GM18499 (cell line): ENCODE measurements around the gene FIGN.

Experiments used
- ATAC-seq: cut with Tn5 transposase; IDR thresholded peaks from one replicate; pipeline ENCODE4 v1.9.1; 2021; ENCODE audit warnings: moderate number of reproducible peaks; ENCODE audit not compliant: insufficient read depth, unreplicated experiment

The FIGN gene

GRCh38 chr2:163670929-163671328 is 64.9 kb downstream of the FIGN start:
- ATAC-seq: no peak

GRCh38 chr2:163669506-163669905 is 66.3 kb downstream of the FIGN start:
- no peak for ATAC-seq

DNA sequence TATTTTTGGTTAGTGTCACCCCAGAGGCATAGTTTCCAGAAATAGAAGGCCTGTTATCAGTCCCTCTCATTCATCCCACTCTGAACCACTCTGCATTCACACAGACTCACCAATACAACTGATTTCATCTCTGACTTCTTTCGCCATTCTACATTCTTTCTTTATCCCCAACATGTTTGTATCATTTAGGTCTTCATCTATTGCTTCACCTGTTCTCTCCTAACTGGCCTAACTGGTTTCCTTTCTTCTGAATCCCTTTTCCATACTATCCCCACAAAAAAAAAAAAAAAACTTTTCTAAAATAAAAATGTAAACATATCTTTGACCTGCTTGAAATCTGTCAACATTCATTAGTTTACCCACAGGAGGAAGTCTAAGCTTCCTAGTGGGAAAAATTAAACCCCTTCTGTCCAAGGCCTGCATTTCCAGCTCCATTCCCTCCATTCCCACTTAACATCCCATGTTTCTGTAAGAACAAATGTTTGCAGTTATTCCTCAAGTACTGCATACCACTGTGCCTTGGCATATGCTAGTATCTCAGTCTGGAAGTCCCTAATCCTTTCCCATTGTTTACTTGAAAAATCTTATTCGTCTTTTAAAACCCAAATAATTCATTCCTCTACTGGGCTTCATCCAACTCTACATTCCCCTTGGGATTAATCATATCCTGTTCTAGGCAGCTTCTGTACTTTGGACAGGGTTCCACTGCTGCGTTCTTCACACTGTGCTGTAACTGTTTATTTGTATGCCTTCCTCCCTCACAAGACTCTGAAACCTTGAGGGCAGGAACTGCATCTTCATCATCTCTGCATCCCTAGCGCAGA is 68.5 kb downstream of the FIGN start:
- ATAC-seq: no peak

DNA sequence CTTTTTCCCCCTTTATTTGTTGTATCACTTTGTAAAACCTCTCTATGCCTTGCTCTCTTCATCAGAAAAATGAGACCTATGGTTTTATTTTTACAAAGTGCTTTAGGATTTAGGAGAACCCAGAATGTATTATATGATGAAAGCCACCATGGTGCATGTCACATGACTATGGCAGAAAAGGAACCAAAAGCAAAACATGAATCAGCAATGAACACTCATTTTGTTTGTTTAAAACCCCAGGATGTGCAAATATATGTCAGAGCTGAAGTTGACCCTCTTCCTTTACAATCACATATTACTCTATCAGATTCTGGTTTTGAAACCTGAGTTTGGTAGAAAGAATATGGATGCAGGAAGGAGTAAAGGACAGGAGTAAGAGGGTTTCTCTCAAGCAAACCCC is 70.0 kb downstream of the FIGN start:
- no peak for ATAC-seq

GRCh38 chr2:163665051-163665450 is 70.8 kb downstream of the FIGN start:
- ATAC-seq: no peak

DNA sequence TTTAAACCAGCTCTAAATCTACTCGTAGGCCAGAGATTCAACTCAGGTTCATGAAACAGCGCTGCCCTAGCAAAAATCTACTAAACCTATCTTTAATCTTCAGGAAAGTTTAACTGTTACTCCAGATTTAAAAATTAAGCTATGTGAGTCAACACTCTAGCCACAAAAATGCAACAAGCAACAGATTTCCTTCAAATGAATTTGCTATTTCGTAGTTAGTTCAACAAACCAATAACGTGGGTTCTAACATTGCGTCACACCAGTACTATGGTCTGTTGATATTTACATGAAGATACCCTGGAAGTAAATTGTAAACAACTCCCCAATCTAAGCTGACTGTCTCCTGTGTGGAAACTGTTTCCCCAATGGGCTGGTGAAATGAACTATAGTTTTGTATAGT is 71.2 kb downstream of the FIGN start:
- no peak for ATAC-seq

DNA sequence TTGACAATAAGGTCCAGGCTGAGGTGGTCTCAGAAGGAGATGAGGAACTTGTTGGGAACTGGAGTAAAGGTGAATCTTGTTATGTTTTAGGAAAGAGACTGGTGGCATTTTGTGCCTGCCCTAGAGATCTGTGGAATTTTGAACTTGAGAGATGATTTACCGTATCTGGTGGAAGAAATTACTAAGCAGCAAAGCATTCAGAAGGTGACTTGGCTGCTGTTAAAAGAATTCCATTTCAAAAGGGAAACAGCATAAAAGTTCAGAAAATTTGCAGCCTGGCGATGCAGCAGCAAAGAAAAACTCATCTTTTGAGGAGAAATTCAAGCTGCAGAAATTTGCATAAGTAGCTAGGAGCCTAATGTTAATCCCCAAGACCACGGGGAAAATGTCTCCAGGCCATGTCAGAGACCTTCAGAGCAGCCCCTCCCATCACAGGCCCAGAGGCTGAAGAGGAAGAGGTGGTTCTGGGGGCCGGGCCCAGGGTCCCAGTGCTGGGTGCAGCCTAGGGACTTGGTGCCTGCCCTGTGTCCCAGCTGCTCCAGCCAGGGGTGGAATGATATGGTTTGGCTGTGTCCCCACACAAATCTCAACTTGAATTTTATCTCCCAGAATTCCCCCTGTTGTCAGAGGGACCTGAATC is 73.5 kb downstream of the FIGN start:
- no peak for ATAC-seq

DNA sequence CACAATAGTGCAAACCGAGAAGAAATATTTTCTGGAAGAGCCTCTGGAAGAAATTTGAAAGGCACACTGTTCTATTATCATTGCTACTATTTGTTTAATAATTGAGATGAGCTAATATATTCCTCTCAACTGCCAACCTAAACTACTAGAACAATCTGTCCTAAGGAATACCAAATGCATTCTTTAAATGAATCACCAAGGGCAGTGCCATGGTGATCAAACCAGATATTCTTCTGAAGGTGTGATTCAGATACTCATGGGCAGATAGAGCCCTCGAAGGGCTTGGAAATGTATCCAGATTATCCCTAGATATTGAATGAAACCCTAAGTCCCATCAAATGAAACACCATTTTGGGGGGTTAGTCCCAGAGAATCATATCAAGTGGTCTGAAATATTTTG is 76.6 kb downstream of the FIGN start:
- no peak for ATAC-seq

DNA sequence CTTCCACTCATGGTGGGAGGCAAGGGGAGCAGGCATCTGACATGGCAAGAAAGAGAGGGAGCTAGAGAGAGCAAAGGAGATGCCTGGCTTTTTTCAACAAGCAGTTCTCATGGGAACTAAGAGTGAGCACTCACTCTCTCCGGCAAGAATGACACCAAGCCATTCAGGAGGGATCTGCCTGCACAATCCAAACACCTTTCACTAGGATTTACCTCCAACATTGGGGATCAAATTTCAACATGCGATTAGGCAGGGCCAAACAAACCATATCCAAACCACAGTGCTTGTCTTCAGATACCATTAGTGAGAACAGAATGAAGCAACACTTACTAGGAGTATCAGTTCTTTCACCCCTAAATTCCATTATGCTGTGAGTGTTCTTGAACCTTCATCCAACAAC is 77.3 kb downstream of the FIGN start:
- no peak for ATAC-seq

- ATAC-seq: no peak
These were observed 78.5 kb downstream of the FIGN start for GRCh38 chr2:163657281-163657656.

DNA sequence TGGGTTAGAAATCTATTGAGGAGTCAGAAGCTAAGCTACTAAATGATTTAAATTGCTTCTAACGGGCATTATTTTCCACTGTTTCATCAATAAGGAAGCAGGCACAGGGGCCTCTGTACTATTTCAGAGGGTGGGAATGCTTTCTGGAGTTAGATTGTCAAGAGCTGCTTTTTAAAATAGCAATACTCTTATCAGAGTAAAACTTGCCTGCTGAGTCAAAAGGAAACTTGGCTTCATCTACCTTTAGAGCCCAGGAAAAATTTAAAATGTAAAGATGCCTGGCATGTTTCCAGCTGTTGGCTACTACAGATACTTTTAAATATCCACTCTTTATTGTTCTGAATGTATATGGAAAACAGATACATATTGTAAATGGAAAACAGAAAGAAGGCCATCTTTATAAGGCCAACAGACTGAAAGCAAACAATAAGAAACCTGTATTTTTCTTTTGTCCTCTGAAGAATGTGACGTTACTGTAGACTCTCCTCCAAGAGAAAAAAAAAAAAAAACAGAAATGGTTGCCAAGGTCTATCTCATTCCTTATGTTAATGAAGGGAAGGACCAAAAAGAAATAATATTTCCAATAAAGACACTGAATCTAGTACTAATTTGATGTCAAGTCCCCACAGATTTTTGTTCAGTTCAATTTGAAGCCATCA is 79.1 kb downstream of the FIGN start:
- ATAC-seq: no peak

GRCh38 chr2:163655667-163656066 is 80.1 kb downstream of the FIGN start:
- no peak for ATAC-seq

DNA sequence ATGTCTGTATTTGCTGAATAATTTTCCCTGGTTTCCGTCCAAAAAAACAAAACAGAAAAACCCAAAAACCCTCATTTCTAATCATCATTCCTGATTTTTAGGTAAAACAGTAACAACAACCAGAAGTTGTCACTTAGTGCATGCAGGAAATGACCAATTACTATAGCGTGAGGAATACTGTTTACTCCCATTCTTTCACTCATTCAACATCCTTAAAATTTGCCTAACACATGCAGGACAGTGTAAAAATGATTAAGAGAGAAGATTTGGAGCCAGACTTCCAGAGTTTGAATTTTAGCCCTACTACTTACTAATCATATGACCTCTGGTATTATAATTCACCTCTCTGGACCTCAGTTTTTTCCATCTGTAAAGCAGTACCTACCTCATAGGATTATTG is 83.1 kb downstream of the FIGN start:
- no peak for ATAC-seq

GRCh38 chr2:163649080-163649479 is 86.7 kb downstream of the FIGN start:
- ATAC-seq: no peak

DNA sequence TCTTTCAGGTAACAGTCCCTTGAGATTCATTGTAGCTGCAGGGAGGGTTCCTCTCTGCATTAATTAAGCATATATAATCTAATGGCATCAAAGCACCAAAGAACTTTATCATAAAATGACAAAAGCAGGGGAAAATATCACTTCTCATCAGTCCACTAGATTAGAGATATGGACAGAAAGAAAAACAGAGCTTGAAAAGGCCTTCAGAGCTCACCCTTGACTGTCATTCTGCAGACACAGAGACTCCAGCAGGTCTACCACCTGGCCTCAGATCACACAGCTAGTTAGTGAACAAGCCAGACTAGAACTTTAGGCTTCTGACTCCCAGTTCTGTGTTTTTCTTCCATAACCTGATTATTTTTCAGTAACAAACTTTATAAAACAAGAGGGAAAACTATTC is 88.5 kb downstream of the FIGN start:
- no peak for ATAC-seq

DNA sequence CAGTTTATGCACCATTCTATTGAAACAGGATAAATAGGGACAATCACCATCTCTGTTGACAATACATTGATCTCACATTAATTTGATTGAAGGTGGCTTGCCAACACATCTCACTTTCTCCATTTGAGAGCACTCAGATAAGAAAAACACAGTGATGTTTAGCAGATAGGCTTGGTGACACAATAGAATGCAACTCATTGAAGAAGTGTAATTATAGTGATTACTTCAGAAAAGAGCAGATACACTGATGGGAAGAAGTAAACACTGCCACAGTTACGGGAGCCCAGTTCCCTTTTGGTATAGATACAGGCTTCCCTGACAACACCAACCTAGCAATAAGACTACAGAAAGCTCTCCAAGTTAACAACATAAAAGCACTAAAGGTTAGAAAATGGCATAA is 89.1 kb downstream of the FIGN start:
- ATAC-seq: no peak

DNA sequence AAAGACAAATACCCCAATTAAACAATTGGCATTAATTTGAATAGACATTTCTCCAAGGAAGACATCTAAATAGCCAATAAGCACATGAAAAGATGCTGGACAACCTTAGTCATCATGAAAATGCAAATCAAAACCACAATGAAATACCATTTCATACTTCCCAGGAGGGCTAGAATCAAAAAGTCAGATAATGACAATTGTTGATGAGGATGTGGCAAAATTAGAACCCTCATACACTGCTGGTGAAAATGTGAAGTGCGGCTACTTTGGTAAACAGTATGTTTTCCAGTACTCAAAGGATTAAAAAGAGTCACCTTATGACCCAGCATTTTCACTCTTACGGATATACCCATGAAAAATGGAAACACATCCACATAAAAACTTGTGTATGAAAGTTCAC is 91.6 kb downstream of the FIGN start:
- no peak for ATAC-seq

DNA sequence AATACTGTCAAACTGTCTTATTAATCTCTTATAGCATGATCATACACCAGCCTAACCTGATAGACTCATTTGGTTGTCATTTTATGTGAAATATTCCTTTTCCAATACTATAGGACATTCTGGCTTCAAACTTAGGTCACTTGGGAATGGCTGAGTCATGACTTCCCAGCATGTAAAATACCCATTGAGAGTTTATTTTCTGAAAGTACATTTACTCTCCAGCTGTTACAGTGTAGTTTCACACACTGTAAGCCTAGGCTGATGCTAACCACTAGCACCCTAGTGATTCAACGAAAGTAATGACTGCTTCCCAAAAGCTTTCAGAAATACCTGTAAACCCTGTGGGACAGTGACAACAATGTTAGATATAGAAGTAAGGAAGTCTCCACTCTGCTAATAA is 93.8 kb downstream of the FIGN start:
- no peak for ATAC-seq

DNA sequence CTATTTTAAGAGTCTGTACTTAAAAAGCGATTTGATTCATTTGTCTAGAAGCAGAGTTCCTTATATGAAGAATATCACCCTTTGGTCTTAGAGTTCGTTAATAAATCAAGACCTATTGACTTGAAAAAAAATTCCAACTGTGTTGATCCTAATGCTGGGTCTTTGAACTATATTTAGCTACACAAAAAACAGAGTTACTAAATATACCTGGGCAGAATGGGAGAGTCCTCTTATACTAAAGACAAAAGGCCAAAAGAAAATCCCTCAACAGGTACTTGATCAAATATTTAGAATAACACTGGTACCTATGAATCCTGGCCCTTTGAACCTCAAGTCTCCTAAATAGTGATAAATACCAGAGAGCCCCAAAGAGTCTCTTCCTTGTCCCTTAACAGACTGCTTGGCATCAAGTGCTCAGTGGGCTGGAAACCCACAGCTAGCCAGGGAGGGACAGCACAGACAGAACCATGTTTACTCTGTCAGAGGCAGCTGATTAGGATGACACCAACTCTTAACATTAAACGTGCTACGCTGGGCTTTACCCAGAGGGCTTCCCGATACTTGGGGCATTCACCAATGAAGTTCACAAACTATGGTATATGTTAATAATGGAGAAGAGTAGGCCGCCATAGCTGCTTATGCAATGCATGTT is 95.1 kb downstream of the FIGN start:
- no peak for ATAC-seq

DNA sequence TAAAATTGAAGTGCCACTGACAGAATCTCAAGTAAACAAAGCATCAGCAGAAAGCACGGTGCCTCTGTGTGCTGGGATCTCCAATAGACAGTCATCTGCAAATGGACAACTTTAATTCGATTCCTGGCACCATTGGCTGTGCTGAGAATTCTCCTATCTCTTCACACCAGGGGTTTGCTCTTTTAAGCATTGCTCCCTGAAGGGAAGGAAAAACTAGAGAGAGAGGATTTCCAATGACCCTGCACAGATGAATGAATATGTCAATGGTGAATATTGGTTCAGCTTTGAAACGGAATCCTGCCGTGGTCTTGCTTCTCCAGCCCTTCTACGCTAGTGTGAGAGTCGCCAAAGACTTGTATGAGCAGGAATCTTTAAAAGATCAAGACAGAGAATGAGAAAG is 97.9 kb downstream of the FIGN start:
- ATAC-seq: no peak

GRCh38 chr2:163633291-163633690 is 102.5 kb downstream of the FIGN start:
- no peak for ATAC-seq
